Gastroesophageal sphincter (tissue), 3 donors: ENCODE results near the gene B3GAT1.

Source experiments
- CTCF ChIP-seq, 4 experiments: fragments of 200-600 bp in 2 of 4; fragments of 450-650 bp in 2 of 4; sonication (generic) in 1 of 4; IDR thresholded peaks; one replicate each; pipeline ENCODE4 v1.5.1; 2017 to 2019; ENCODE audit warnings: antibody characterized with exemption in 4 of 4, mild to moderate bottlenecking in 2 of 4, moderate library complexity in 2 of 4
- POLR2A ChIP-seq, 2 donors: fragments of 450-650 bp; IDR thresholded peaks; one replicate each; pipeline ENCODE4 v1.6.1; 2017; ENCODE audit warnings: antibody characterized with exemption in 2 of 2, mild to moderate bottlenecking in 2 of 2, moderate library complexity in 1 of 2
- POLR2AphosphoS5 ChIP-seq: sonication (generic); formaldehyde crosslinking; IDR thresholded peaks from one replicate; pipeline ENCODE4 v1.6.1; 2017; ENCODE audit warnings: antibody characterized with exemption

GRCh38 chr11:134361661-134362060, 50.4 kb downstream of the B3GAT1 start:
- no peak for TF ChIP-seq CTCF (IDR thresholded peaks at IDR 0.05)
- TF ChIP-seq POLR2AphosphoS5 = no peak
- TF ChIP-seq POLR2A (IDR thresholded peaks at IDR 0.05) = no peak
